GM19397 (cell line): Measurements from ENCODE around the gene F12.

ENCODE experiments used
- ATAC-seq: cut with Tn5 transposase; IDR thresholded peaks from one replicate; pipeline ENCODE4 v1.9.1; 2021; ENCODE audit warnings: mild to moderate bottlenecking, moderate library complexity; ENCODE audit not compliant: unreplicated experiment

The F12 gene

DNA sequence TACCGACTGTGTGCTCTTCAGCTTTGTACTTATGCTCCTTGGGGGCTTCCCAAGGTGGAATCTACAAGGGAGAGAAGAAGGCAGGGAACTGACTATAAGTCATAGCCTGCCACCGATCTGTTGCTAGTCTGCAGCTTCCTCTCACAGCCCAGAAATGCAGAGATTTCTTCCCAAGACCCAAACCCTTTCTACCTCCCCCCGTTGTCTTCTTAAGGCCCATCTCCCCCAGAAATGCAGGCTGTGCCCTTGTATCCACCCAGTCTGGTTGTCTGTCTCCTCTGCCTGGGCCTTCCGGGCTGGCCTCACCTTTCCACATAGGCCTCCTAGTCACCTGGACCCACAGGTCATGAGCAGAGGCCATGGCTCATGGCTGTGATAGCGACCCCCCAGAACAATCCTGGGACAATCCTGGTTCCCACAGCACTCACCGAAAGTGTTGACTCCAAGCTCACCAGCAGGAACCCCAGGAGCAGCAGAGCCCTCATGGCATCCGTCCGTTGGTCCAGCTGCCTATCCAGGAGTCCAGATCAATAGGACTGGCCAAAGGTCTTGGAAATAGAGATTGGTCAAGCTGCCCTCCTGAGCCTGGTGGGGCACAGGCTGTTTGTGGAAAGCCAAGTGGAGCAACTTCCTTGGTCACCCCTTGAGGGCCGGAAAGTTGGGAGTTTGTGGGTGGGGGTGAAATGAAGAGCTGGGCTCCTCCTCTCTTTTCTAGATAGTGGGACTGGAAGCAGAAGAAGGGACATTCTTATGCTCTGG, at the start of gene F12:
Gene F12, minus strand, starts transcription at position 522 of the 759 bp plus-strand sequence. Its CDS starts 37 bp downstream, at position 485.
- ATAC-seq, result no peak

DNA sequence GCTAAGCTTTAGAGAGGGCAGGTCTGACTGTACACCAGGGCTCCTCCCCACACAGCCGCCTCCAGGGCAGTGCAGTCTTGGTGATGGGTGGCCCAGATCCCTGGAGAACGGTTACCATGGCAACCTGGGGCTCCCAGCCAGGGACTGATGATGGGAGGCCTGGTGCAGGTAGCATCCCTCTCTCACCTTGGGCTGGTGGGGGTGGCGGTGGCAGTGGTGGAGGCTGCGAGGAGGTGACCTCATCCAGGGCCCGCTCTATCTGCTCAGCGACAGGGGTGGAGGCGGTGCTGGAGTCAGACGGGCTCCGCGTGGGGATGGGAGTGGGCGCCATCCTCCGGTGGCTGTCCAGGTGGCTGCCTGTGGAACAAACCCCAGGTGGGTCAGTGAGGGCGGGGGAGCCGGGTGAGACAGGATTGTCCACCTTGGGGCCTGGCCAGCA, 49.6 kb upstream of the F12 start:
- no peak for ATAC-seq

DNA sequence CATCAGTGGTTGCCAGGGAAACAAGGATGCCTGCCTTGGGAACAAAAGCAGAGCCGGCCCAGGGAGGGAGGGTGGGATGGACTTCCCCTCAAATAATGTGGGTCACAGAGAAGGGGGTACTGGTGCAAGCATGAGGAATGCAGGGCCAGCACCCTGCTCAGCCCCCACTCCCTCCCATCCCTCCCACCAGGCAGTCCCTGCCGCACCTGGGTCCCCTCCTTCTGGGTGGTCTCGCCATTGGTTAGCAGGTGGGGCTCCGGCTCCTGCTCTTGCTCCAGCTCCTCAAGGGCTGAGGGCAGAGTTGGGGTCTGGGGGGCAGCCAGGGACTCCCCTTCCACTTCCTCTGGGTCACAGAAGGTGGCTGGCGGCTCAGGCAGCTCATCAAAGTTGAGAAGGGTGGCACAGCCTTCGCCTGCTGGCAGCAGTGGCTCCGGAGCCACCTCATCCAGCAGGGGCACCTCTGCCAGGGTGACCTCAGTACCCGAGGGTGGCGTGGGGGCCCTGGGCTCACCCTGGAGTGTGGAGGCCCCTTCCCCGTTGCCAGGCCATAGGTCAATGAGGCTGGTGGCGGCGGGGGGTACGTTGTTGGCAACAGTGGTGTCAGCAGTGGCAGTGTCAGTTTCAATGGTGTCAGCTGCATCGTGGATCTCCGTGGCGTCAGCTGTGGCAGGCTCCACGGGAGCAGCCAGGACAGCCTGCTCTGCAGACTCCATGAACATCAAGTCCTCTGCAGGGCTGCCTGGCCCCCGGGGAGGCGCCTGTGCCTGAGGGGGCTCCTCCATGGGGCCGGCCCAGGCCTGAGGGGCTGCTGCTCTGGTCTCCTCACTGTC, 48.7 kb upstream of the F12 start:
- ATAC-seq, result no peak

DNA sequence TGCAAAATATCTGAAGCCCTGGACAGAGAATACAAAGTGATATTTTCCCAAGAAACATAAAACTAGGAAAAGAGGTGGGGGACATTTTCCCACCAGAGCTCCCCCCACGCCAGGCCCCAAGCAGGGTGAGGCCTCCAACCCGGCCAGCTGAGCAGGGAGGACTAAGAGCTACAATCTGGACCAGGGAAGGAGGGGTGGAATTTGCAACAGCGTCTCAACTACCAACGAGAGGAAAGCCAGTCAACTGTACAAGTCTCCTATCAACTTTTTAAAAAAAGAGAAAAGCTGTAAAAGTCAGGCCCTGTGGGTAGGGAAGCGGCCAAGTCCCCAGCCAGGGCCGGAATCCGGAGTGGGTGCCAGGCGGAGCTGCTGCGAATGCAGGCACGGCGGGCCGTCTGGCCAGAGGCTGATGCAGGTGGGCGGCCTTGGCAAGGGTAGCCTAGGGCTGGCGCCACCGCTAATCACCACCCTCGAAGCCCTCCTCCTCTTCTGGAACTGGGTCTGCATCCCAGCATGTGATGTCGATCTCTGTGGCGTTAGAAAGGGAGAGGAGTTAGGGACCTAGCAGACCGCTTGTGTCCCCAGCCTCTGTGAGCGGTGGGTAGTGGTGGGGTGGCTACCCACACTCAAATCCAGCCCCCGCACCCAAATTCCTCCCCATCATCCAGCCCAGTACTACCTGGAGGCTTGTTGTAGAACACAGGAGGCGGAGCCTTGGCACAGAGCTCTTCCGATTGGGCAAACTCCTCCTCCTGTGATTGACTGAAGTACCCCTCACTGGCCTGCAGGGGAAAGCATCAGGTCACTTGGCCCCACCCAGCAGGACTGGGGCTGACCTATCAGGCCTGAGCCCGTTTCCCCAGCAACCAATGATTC, 47.9 kb upstream of the F12 start:
- no peak for ATAC-seq

DNA sequence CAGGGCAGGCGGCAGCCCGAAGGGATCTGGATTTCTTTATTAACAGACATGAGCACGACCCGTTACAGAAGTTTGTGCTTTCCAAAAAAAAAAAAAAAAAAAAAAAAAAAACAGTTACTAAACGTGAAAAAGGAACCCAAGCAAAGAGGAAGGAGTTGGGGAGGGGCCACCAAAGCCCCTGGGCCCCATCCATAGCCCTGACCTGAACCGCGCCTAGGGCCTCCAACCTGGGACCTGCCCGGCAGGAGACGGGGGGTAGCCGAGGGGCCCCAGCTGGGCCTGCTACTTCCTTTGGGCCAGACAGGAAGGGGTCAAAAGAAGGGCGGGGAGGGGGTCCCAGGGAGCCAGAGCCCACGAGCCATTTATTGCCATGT, 47.2 kb upstream of the F12 start:
- no peak for ATAC-seq

DNA sequence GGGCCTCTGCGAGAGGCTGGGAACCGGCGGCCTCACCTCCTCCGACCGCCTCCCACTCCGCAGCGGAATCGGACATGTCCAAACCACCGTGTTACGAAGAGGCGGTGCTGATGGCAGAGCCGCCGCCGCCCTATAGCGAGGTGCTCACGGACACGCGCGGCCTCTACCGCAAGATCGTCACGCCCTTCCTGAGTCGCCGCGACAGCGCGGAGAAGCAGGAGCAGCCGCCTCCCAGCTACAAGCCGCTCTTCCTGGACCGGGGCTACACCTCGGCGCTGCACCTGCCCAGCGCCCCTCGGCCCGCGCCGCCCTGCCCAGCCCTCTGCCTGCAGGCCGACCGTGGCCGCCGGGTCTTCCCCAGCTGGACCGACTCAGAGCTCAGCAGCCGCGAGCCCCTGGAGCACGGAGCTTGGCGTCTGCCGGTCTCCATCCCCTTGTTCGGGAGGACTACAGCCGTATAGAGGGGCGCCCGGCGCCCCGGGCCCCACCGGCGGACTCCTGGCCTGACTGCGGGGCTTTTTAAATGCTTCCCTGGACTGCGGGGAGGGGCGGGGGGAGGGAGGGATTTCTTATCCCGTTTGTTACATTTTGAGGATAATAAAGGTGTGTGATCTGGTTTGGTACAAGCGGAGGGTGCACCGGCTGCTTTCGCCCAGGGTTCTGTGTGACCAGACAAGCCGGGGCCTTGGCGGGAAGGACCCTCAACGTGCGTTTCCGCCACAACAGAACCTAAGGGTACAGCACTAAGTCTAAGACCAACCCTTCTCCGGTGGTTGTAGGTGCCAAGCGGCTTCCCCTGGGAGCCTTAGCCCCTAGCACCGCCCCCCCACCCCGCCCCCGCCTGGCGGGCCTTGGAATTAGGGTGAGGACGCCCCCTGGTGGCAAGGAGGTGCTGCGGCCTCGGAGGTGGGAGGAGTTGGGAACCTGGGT, 46.6 kb upstream of the F12 start:
- ATAC-seq, result peak; percentile 7

DNA sequence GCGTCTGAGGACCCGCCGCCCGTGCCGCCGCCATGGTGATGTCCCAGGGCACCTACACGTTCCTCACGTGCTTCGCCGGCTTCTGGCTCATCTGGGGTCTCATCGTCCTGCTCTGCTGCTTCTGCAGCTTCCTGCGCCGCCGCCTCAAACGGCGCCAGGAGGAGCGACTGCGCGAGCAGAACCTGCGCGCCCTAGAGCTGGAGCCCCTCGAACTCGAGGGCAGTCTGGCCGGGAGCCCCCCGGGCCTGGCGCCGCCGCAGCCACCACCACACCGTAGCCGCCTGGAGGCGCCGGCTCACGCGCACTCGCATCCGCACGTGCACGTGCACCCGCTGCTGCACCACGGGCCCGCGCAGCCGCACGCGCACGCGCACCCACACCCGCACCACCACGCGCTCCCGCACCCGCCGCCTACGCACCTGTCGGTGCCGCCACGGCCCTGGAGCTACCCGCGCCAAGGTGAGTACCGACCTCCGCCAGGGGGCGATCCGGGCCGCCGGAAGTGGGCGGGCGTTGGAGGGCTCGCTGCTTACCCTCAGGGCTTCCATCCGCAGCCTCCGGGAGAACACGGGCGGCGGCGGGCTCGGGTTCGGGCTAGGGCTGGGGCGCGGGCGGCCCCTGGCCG, 45.8 kb upstream of the F12 start:
- peak; percentile 46 for ATAC-seq

DNA sequence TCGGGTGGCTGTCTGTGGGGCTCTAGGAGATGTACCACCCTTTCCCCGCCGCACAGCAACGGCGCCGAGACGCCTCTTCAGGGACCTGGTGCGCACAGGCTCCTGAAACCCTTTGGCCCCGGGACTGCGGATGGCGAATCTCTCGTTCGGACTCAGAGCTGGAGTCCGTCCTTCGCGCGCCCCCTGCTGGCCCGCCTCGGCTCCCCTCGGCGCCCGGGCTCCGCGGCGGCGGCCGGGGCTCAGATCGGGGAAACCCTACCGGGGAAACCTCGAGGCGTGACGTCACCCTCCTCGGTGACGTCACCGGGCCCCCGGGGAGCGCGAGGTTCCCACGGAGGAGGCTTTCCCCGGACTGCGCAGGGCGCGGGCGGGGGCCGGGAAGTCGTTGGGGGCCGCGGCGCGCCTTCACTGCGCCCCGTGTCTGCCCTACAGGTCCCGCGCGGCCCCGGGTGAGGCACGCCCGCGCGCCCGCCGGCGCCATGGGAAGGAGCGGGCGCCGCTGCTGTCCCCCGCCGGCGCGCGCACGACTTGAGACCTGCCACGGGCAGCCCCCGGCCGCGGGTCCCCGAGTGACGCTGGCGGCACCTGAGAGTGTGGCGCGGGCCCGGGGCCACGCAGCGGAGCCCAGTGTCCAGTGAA, 45.2 kb upstream of the F12 start:
- peak; percentile 58 for ATAC-seq

DNA sequence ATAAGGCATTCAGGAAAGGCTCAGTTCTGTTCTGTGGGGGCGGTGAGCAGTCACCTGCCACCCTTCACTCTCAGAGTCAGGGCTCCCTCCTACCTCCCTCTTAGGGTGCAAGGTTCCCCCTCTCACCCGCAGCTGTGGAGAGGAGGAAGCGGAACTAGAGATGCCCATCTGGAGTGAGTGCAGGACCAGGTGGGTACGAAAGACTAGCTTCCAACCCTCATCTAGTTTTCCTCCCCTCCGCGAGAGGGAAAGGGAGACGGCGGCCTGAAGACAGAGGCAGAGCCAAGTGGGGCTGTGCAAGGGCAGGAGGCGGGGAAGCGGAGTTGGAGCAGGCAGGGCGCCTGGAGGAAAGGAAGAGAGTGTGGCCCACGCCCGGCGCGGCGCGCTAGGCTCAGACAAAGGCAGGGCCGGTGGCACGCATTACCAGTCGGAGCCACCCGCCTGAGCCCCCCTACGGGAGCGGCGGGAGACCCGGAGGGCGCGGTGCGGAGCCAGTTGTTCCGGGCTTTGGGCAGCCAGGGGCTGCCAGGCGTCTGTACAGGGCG, 44.6 kb upstream of the F12 start:
- ATAC-seq, result peak; percentile 0

DNA sequence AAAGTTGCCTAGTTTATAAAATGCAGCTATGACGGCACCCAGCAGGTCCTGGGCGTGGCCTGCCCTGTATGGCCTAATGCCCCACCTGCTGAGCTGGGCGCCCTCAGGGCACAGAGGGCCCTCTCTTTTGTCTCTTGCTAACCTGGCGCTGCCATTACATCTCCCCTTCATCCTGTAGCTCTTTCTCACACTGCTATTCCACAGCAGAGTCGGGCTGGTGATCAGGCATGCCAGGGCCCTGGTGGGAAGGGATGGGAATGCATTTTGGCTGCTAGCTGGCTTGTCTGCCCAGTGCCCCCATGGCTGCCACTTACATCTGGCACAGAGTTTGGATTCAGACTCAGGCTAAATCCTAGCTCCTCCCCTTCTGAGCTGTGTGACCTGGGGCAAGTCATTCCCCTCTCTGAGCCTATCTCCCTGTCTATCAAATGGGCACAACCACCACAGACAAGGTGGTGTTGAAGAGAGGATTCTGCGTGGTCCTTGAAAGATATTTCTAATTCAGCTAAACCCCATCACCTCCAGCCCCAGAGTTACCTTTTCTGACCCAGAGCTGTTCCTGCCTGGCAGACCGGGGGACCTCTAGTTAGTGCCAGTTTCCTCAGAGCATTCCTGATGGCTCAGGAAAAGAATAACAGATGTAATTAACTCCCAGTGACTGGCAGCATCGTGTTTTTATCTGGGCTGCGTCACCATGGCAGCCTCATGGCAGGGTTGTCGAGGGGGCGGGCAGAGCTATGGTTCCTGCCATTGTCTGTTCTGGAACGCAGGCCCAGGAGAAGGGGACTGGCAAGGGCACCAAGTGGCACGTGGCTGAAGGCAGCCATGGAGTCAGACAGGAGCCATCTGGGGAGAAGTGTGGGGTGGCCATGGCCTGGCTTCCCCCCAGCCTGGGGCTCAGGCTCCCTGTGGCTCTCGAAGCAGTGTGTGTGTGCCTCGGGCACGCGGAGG, 43.6 kb upstream of the F12 start:
- no peak for ATAC-seq

DNA sequence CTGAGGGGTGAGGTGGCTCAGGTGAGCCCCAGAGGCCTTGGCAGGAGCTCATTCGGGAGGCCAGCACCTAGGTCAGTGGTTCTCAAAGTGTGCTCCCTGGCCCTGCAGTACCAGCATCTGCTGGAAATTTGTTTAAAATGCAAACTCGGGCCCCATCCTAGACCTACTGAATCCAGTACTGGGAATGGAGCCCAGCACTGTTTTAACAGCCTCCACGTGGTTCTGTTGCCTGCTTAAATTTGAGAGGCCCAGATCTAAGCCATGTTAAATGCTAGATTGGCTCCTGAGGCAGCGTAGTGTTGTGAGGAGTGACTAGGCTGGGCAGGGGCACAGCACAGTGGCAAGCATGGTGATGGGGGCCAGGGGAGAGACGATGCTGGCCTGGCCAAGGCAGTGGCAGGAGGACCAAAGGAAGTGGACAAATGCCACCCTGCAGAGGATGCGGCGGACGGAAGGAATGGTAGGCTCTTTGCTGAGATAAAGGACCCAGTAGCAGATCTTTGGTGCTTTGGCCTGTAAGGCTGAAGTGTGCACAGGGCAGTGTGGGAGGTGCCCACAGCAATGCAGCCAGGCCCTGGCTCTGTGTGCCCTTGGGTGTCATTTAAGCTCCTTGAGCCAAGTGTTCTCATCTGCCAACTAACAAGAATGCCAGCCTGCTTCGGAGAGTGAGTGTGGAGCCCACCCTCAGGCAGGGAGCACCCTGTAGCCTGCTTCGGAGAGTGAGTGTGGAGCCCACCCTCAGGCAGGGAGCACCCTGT, 41.5 kb upstream of the F12 start:
- ATAC-seq, result no peak

DNA sequence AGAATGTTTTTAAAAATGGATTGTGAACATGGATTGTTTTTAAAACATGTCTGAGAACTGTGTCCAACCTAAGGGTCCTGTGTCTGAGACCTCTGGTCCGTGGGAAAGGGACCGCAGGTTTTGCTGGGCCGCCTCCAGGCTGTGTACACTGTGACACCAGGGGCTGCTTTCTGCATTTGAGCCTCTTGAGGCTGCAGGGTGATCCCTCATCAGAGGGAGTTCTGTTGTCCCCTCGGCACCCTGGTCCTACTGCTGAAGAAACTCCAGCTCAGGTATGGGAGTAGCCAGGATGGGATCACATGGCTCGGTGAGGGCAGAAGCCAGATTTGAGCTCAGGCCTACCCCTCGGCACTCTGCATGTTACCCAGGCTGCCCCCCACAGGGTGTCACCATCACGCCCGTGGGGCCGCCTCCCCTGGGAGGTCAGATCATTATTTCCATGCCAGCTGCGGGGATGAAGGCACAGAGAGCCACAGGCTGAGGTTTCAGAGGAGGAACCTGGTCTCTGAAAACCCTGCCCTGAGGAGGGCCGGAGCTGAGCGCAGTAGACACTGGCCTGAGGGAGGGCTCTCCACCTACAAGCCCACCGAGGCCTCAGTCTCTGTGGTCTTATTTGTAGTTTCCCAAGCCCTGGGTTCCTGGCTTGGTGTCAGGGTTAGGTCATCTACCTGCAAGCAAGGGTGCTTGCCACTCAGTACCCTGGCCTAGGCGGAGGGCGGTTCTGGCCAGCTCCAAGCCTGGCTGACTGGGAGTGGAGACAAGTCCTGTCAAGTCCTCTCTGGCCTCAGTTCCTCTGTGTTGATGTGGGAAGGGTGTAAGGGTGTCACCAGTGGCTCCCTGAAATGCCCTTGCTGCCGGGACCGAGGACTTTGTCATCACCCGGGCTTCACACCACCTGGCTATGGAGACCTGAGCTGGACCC, 40.0 kb upstream of the F12 start:
- no peak for ATAC-seq

DNA sequence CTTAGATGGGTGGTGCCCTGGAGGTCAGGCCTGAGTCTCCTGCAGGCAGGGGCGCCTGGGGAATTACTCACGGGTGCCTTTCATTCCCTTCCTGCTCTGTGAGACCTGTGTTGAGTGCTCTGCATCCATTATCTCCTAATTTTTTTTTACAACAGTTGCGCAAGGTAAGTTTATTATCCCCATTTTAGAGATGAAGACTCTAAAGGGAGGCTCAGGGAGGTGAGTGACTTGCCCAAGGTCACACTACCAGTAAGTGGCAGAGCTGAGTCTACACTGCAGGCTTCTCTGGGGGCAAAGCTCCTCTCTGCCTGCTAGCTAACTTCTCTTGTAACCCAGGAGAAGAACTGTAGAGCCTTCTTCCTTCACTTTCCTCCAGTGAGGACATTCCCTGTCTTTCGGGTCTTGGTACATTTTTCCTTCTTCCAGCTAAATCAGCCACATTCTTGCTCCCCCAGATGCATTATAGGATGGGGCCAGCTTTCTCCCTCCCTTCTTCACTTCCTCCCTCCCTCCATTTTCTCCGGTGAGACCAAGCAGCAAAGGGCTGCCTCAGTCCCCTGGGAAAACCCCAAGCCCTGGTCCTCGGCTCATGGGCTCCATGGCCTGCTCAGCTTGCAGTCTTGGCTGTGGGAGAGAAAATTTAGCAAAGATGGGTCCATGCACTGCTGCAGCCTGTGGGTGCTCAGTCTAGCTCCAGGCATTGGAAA, 39.0 kb upstream of the F12 start:
- ATAC-seq, result no peak

DNA sequence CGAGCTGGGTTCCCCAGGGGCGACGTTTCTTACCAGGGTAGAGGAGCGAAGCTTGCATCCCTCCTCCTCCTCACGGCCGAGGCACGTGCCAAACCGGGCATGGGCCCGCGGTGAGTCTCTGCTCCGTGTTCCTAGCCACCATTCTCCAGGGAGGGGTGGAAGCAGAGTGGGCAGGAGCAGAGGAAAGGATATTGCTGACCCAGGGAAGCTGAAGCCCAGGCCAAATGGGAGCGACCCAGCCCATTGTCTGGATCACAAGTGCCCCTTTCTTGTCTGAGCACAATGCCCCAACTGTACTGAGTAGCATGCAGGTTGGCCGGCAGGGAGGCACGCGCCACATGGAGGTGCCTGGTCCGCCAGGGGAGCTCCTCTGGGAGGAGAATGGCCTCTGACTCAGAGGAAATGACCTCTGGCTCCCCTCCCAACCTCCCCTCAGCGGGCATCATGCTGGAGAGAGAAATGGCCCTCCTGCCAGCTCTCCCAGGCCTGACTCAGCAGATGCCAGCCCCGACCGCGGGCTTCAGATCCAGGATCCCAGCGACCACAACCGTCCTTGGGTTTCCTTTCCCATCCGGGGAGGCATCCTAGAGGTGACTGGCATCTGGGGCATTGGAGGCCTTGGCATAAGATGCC, 38.4 kb upstream of the F12 start:
- no peak for ATAC-seq

DNA sequence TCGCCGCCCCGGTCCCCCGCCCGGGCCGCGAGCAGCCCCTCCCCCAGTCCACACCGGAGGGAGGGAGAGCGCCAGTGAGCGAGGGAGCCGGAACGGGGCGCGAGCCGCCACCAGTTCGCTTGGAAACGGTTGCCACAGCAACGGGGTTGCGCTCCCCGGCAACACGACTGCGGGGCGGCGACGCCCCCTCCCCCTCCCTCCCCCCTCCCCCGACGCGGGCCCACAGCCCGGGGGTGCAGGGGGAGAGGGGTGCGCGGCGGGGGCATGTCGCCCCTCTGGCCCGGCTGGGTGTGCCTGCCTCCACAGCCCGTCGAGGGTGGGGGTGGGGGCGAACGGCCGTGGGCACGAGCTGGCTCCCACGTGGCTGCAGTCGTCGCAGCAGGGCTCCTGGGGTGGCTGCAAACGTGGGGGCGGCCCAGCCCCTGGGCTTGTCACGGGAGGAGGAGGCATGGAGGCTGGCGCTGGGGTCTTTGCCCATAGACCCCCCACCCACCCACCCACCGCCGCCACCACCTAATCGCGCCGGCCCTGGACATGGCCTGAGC, 37.8 kb upstream of the F12 start:
- ATAC-seq, result peak; percentile 31
